ENCODE data around the gene HVCN1. TPM values are rescaled to one million over a fixed set of nuclear protein-coding genes. Genes with fewer than 3 reads are reported as not detected.

Gene HVCN1
- total RNA-seq, 1 experiment from 2014 or later, result 3.4 TPM

DNA sequence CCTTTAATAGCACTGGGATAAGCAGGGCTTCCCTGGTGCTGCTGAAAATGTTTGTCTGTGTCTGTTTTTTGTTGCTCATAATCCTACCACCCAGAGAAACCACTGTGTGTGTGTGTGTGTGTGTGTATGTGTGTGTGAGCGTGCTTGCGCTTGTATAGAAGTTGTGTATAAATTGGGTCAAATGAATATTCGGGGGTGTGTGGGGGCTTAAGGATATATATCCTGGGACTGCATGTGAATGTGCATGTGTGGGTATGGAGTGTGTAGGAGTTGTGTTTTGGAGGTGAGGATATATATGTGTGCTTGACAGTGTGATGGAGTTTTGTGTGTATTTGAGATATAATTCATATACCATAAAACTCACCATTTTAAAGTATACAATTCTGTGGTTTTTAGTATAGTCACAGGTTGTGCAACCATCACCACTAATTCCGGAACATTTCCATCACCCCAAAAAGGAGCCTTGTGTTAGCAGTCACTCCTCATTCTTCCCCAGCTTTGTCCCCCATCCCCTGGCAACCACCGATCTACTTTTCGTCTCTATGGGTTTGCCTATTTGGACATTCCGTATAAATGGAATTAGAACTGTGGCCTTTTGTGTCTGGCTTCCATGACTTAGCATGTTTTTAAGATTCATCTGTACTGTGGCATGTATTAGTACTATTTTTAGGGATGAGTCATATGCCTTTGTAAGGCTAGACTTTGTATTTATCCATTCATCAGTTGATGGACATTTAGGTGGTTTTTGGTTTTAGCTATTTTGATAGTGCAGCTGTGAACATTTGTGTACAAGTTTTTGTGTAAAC is 49.4 kb downstream of the HVCN1 start:
- H2AFZ ChIP-seq, result no peak overlapping the region

DNA sequence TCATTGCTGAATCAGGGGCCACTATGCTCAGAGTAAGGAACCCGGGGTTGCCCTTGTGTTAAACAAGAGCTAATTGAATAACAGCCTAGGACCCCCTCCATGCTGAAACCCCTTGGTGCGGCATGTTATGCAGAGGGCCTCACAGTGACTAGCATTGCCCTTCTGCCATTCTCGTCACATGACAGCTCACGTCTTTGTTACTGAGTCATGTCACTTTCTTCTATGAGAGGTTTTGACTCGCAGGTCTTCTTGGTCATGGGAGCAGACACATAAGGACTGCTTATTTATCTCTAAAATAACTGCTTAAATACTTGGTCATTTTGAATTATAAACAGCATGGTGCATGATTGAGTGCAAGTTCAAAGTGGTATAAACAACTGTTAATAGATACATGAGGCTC is 50.1 kb downstream of the HVCN1 start:
- Histone ChIP-seq H3K79me2 (ENCODE audit: low read depth) (no peaks in the 10 kb centered on the region), H3F3A (ENCODE audit: insufficient read depth, low read depth) (no peaks in the 10 kb centered on the region), H3K9me3 (ENCODE audit: insufficient read depth, low read depth) (no peaks in the 10 kb centered on the region), H3K4me1 (replicated peaks; ENCODE audit: insufficient read depth) (no peaks in the 10 kb centered on the region), H2AFZ (no peak overlapping the region), H3K27me3 (ENCODE audit: insufficient read depth, low read depth) (no peaks in the 10 kb centered on the region), H4K20me1 (ENCODE audit: insufficient read depth) (no peaks in the 10 kb centered on the region), H3K27ac (no peak overlapping the region), H3K4me2 (no peak overlapping the region), H3K4me3 (no peak overlapping the region), H3K36me3 (ENCODE audit: low read depth) (no peaks in the 10 kb centered on the region), H3K9me2 (ENCODE audit: insufficient read depth) (no peaks in the 10 kb centered on the region; the same call in 1 of the 2 replicates)
- BruUV-seq (replicated peaks), result no TSS peak
- DNase-seq, result no peak
- ChIA-PET POLR2A (ENCODE audit: unreplicated experiment) (no interaction called here), CTCF (no interaction called here)
- TF ChIP-seq, protein P1, sequence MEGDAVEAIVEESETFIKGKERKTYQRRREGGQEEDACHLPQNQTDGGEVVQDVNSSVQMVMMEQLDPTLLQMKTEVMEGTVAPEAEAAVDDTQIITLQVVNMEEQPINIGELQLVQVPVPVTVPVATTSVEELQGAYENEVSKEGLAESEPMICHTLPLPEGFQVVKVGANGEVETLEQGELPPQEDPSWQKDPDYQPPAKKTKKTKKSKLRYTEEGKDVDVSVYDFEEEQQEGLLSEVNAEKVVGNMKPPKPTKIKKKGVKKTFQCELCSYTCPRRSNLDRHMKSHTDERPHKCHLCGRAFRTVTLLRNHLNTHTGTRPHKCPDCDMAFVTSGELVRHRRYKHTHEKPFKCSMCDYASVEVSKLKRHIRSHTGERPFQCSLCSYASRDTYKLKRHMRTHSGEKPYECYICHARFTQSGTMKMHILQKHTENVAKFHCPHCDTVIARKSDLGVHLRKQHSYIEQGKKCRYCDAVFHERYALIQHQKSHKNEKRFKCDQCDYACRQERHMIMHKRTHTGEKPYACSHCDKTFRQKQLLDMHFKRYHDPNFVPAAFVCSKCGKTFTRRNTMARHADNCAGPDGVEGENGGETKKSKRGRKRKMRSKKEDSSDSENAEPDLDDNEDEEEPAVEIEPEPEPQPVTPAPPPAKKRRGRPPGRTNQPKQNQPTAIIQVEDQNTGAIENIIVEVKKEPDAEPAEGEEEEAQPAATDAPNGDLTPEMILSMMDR (conservative IDR thresholded peaks at IDR 0.05), result no peak
- no peak for TF ChIP-seq EZH2 (IDR thresholded peaks at IDR 0.05; ENCODE audit: low read depth)
- intact Hi-C loops (cut with micrococcal nuclease; ENCODE audit: unreplicated experiment), result no loop called here

More for the DNA sequence above, 49.4 kb downstream of the HVCN1 start:
- BruUV-seq (replicated peaks), result no TSS peak
- DNase-seq, result no peak
- intact Hi-C loops (cut with micrococcal nuclease; ENCODE audit: unreplicated experiment), result no loop called here
- no peaks in the 10 kb centered on the region for H3K9me3 ChIP-seq (ENCODE audit: insufficient read depth, low read depth)
- H4K20me1 ChIP-seq (ENCODE audit: insufficient read depth), result no peaks in the 10 kb centered on the region
- H3K27ac ChIP-seq, result no peak overlapping the region
- H3K79me2 ChIP-seq (ENCODE audit: low read depth), result no peaks in the 10 kb centered on the region
- TF ChIP-seq, protein P1 (conservative IDR thresholded peaks at IDR 0.05), result no peak
- no peak for TF ChIP-seq EZH2 (IDR thresholded peaks at IDR 0.05; ENCODE audit: low read depth)
- H3K4me2 ChIP-seq, result no peak overlapping the region
- ChIA-PET CTCF (no interaction called here), POLR2A (ENCODE audit: unreplicated experiment) (no interaction called here)
- no peaks in the 10 kb centered on the region; the same call in 1 of the 2 replicates for H3K9me2 ChIP-seq (ENCODE audit: insufficient read depth)
- no peak overlapping the region for H3K4me3 ChIP-seq
- no peaks in the 10 kb centered on the region for H3K4me1 ChIP-seq (replicated peaks; ENCODE audit: insufficient read depth)
- H3K36me3 ChIP-seq (ENCODE audit: low read depth), result no peaks in the 10 kb centered on the region
- H3K27me3 ChIP-seq (ENCODE audit: insufficient read depth, low read depth), result no peaks in the 10 kb centered on the region
- no peaks in the 10 kb centered on the region for H3F3A ChIP-seq (ENCODE audit: insufficient read depth, low read depth)

DNA sequence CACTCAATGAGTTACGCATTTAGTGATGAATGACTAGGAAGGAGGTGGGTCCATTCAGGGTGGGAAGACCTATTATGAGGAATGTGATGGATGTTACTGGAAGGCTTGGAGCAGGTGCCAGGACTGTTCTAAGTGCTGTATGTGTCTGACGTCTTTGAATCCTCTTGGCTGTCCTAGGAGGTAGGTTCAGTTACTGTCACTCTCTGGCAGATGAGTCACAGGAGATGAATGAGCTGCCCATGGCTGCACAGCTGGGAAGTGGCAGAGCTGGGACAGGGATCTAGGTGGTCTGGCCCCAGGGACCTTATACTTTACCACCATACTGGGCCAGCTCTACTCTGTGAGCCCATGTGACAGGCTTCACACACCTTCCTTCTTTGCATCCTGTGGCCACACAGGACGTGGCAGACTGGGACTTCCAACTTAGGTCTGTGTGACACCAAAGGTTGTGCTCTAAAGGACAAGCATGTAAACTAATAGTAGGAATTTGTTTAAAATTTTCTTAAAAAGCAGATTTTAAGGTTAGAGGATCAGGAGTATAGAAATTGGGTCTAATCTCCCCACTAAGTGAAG is 51.0 kb downstream of the HVCN1 start:
- Histone ChIP-seq H3K4me2 (no peak overlapping the region), H3K36me3 (ENCODE audit: low read depth) (no peaks in the 10 kb centered on the region), H4K20me1 (ENCODE audit: insufficient read depth) (no peaks in the 10 kb centered on the region), H3K79me2 (ENCODE audit: low read depth) (no peaks in the 10 kb centered on the region), H3K9me2 (ENCODE audit: insufficient read depth) (no peaks in the 10 kb centered on the region; the same call in 1 of the 2 replicates), H2AFZ (no peak overlapping the region), H3K9me3 (ENCODE audit: insufficient read depth, low read depth) (no peaks in the 10 kb centered on the region), H3K4me1 (replicated peaks; ENCODE audit: insufficient read depth) (no peaks in the 10 kb centered on the region), H3K27me3 (ENCODE audit: insufficient read depth, low read depth) (no peaks in the 10 kb centered on the region), H3K27ac (no peak overlapping the region), H3K4me3 (no peak overlapping the region), H3F3A (ENCODE audit: insufficient read depth, low read depth) (no peaks in the 10 kb centered on the region)
- BruUV-seq (replicated peaks), result no TSS peak
- CTCF ChIA-PET, result no interaction called here
- intact Hi-C loops (cut with micrococcal nuclease; ENCODE audit: unreplicated experiment), result no loop called here
- DNase-seq, result no peak
- POLR2A ChIA-PET (ENCODE audit: unreplicated experiment), result no interaction called here
- TF ChIP-seq, protein P1 (conservative IDR thresholded peaks at IDR 0.05), result no peak
- no peak for TF ChIP-seq EZH2 (IDR thresholded peaks at IDR 0.05; ENCODE audit: low read depth)

Measured in PC-9 (cell line).